ENCODE data around the gene ASB6. TPM values are rescaled to one million over a fixed set of nuclear protein-coding genes. Genes with fewer than 3 reads are reported as not detected.

ASB6 gene
- total and polyA plus RNA-seq, 2 experiments from 2014 or later = 22.9 to 24.1 TPM

DNA sequence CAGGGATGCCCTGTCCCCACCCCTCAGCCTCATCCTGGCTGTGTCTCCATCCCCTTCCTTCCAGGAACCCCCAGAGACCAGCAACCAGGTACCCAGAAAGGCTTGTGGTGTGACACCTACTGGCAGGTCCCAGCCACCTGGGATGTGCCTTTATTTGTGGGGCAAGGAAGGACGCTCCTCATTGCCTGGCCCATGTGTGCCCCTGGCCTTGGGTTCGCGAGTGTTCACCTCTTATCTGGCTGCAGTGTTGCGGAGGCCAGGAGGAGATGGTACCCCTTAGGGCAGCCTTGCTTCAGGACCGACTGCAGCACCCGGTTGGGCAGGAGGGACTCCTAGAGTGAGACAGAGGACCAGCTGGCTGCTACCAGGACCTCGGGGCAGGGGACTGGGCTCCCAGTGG, 29.8 kb downstream of the ASB6 start:
- Histone ChIP-seq H3K9ac (no peak overlapping the region), H3K36me3 (ENCODE audit: low read depth) (no peaks in the 10 kb centered on the region), H3K4me3 (no peak overlapping the region), H3K4me2 (ENCODE audit: unreplicated experiment) (no peak overlapping the region), H4K20me1 (ENCODE audit: insufficient read depth) (no peaks in the 10 kb centered on the region), H3K4me1 (ENCODE audit: insufficient read depth) (peaks cover 22% of the 10 kb centered on the region), H3K27me3 (replicated peaks; ENCODE audit: insufficient read depth) (no peaks in the 10 kb centered on the region), H3F3A (ENCODE audit: insufficient read depth) (0 out of 2 replicates have a peak, but pooled peaks cover 18% of the 10 kb centered on the region), H3K79me2 (ENCODE audit: insufficient read depth) (no peaks in the 10 kb centered on the region), H2AFZ (no peak overlapping the region), H3K9me3 (ENCODE audit: low read depth) (no peaks in the 10 kb centered on the region), H3K9me2 (ENCODE audit: insufficient read depth) (no peaks in the 10 kb centered on the region), H3K27ac (no peak overlapping the region)
- in situ Hi-C loops (cut with MboI) = no loop called here
- DNase-seq = no peak
- no peak for TF ChIP-seq EZH2phosphoT487 (IDR thresholded peaks at IDR 0.05; ENCODE audit: insufficient read depth, low read depth)
- no peak for TF ChIP-seq EZH2 (IDR thresholded peaks at IDR 0.05; ENCODE audit: insufficient read depth, poor library complexity, severe bottlenecking)
- WGBS, 2 experiments (ENCODE audit: low coverage in 1 of 2, low lambda C conversion rate in 2 of 2, missing lambda C conversion rate in 2 of 2) = 90% methylated on average over 7 of the region's 7 CpGs

- Histone ChIP-seq H3K9ac (peak overlapping the region; percentile 86), H3K36me3 (ENCODE audit: low read depth) (no peaks in the 10 kb centered on the region), H3K4me2 (ENCODE audit: unreplicated experiment) (peak overlapping the region; percentile 99), H3K27ac (no peak overlapping the region), H3K79me2 (ENCODE audit: insufficient read depth) (no peaks in the 10 kb centered on the region), H3K27me3 (replicated peaks; ENCODE audit: insufficient read depth) (no peaks in the 10 kb centered on the region), H3K4me3 (peak overlapping the region; percentile 85), H3K9me3 (ENCODE audit: low read depth) (no peaks in the 10 kb centered on the region), H2AFZ (peak overlapping the region; percentile 57), H3F3A (ENCODE audit: insufficient read depth) (0 out of 2 replicates have a peak, but pooled peaks cover 11% of the 10 kb centered on the region), H3K9me2 (ENCODE audit: insufficient read depth) (no peaks in the 10 kb centered on the region), H3K4me1 (ENCODE audit: insufficient read depth) (peaks cover 17% of the 10 kb centered on the region), H4K20me1 (ENCODE audit: insufficient read depth) (no peaks in the 10 kb centered on the region)
- no peak for TF ChIP-seq EZH2 (IDR thresholded peaks at IDR 0.05; ENCODE audit: insufficient read depth, poor library complexity, severe bottlenecking)
- no peak for TF ChIP-seq EZH2phosphoT487 (IDR thresholded peaks at IDR 0.05; ENCODE audit: insufficient read depth, low read depth)
- WGBS, 2 experiments (ENCODE audit: low coverage in 1 of 2, low lambda C conversion rate in 2 of 2, missing lambda C conversion rate in 2 of 2) = 14 to 18% methylated on average over 12 of the region's 12 CpGs
- DNase-seq = no peak
- in situ Hi-C loops (cut with MboI) = no loop called here
Observed at GRCh38 chr9:129611307-129611800, 30.6 kb downstream of the ASB6 start.

DNA sequence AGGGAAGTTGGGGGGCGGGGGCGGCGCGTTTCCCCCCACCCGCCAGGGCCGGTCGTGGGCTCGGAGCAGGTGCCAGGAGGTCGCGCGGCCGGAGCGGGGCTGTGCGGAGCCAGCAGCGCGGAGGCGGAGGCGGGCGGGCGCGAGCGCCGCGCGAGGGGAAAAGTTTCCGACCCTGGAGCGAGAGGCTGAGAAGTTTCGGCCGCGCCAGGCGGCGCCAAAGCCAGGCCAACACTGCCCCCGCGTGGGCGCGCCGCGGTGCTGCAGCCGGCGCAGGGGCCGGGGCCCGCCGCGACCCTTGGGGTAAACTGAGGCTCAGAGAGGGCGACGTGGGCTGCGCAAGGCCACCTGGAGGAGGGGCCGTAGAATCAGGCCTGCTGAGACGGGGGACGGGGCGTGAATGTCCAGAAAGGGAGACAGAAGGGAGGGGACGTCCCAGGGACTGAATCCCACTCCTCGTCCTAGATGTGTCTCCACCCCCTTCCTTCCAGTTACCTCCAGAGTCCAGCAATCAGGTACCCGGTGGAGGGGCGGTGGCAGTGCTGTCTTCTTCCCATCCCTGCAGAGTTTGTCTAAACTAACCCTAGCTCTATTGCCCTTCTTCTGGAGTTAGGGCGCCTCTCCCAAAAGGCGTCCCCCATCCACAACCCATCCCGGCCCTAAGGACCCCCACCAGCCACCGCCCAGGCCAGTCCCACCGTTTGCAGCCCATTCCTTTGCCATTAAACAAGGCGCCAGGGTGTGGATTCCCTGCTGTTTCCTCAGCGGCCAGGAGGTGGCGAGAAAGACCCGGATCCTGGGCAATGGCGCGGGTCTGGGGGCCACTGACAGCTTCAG, 31.3 kb downstream of the ASB6 start:
- Histone ChIP-seq H2AFZ (peak overlapping the region; percentile 57), H3K9me2 (ENCODE audit: insufficient read depth) (no peaks in the 10 kb centered on the region), H3K27ac (peak overlapping the region; percentile 63), H3K27me3 (replicated peaks; ENCODE audit: insufficient read depth) (no peaks in the 10 kb centered on the region), H3K9ac (peak overlapping the region; percentile 86), H3F3A (ENCODE audit: insufficient read depth) (0 out of 2 replicates have a peak, but pooled peaks cover 11% of the 10 kb centered on the region), H3K4me3 (peak overlapping the region; percentile 85), H3K79me2 (ENCODE audit: insufficient read depth) (no peaks in the 10 kb centered on the region), H3K9me3 (ENCODE audit: low read depth) (no peaks in the 10 kb centered on the region), H3K4me1 (ENCODE audit: insufficient read depth) (peaks cover 17% of the 10 kb centered on the region), H3K36me3 (ENCODE audit: low read depth) (no peaks in the 10 kb centered on the region), H4K20me1 (ENCODE audit: insufficient read depth) (no peaks in the 10 kb centered on the region), H3K4me2 (ENCODE audit: unreplicated experiment) (peak overlapping the region; percentile 99)
- WGBS, 2 experiments (ENCODE audit: low coverage in 1 of 2, low lambda C conversion rate in 2 of 2, missing lambda C conversion rate in 2 of 2) = 1% methylated on average over 35 to 45 of the region's 66 CpGs
- peak; percentile 91 for DNase-seq
- TF ChIP-seq EZH2phosphoT487 (IDR thresholded peaks at IDR 0.05; ENCODE audit: insufficient read depth, low read depth) (no peak), EZH2 (IDR thresholded peaks at IDR 0.05; ENCODE audit: insufficient read depth, poor library complexity, severe bottlenecking) (no peak)
- in situ Hi-C loops (cut with MboI) = no loop called here

DNA sequence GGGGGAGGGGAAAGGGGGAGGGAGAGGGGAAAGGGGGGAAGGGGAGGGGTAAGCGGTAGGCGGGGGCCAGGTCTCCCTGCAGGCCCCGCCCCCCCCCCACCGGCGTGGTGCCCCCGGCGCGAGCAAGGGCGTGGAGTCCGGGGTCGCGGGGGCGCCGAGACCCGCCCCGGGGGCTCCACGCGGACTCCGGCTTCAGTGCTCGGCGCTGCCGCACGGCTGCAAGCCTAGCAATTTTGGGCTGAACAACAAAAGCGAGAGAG, 31.8 kb downstream of the ASB6 start:
- peaks cover 17% of the 10 kb centered on the region for H3K4me1 ChIP-seq (ENCODE audit: insufficient read depth)
- H3F3A ChIP-seq (ENCODE audit: insufficient read depth) = 0 out of 2 replicates have a peak, but pooled peaks cover 11% of the 10 kb centered on the region
- no peaks in the 10 kb centered on the region for H3K27me3 ChIP-seq (replicated peaks; ENCODE audit: insufficient read depth)
- no peaks in the 10 kb centered on the region for H3K9me2 ChIP-seq (ENCODE audit: insufficient read depth)
- WGBS, 2 experiments (ENCODE audit: low coverage in 1 of 2, low lambda C conversion rate in 2 of 2, missing lambda C conversion rate in 2 of 2) = 3% methylated on average over 24 of the region's 24 CpGs; no CpG with 5 or more reads in 1 of the 2 experiments
- H2AFZ ChIP-seq = no peak overlapping the region
- H3K27ac ChIP-seq = peak overlapping the region; percentile 63
- TF ChIP-seq EZH2phosphoT487 (IDR thresholded peaks at IDR 0.05; ENCODE audit: insufficient read depth, low read depth) = no peak
- no peak for TF ChIP-seq EZH2 (IDR thresholded peaks at IDR 0.05; ENCODE audit: insufficient read depth, poor library complexity, severe bottlenecking)
- no peak for DNase-seq
- no peaks in the 10 kb centered on the region for H4K20me1 ChIP-seq (ENCODE audit: insufficient read depth)
- H3K4me2 ChIP-seq (ENCODE audit: unreplicated experiment) = peak overlapping the region; percentile 99
- H3K4me3 ChIP-seq = peak overlapping the region; percentile 85
- no peaks in the 10 kb centered on the region for H3K9me3 ChIP-seq (ENCODE audit: low read depth)
- no peaks in the 10 kb centered on the region for H3K36me3 ChIP-seq (ENCODE audit: low read depth)
- no peaks in the 10 kb centered on the region for H3K79me2 ChIP-seq (ENCODE audit: insufficient read depth)
- in situ Hi-C loops (cut with MboI) = no loop called here
- H3K9ac ChIP-seq = peak overlapping the region; percentile 86
